HTR-8/SVneo (cell line): ENCODE measurements around the gene SMC6.
A peak's percentile ranks its signal among the peaks of the same experiment; 100 is the strongest.

Experiments
- DNase-seq: peaks from one replicate; pipeline ENCODE4 v3.0.0; 2011; ENCODE audit warnings: low spot score, mixed read lengths; ENCODE audit not compliant: insufficient read length
- FAIRE-seq: peaks from 2 replicates; lab custom pipeline; 2011; peaks lifted over from hg19 to GRCh38; lab: Jason Lieb, UNC

Gene SMC6

GRCh38 chr2:17621781-17622180 is 131.8 kb downstream of the SMC6 start:
- DNase-seq (no peak), FAIRE-seq (no peak)

DNA sequence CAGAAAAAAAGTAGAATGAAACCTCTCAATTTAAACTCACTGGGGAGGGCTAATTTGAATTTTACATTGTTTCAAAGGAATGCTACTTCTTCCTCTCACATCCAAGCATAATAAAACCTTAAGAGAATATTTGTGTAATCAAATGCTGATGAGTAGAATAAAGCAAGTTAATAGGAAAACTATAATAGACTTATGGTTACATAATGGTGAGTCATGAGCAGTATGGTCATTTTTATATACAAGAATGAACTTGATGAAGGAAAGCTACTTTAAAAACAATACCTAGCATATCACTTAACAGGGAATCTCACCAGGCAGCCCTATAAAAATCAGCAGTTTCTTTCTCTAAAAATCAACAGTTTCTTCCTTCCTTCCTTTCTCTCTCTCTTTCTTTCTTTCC is 132.8 kb downstream of the SMC6 start:
- FAIRE-seq (no peak), DNase-seq (no peak)

DNA sequence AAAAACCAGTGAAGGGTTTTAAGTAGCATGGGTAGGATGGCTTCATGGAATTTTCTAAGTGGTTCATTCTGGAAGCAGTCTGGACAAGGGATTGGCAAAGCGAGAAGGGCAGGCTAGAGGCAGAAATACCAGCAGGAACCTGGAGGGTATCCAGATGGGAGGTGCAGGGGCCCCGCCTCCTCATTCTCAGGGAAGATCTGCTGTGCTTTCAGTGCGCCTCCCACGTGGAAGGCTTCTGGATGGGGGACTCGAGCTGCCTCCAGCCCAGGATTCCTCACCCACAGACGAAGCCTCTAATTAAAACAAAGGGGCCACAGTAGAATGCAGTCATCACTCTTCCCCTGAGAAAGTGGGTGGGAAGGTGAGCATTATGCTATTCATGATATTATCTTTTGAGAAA is 133.3 kb downstream of the SMC6 start:
- FAIRE-seq = no peak
- DNase-seq = no peak

GRCh38 chr2:17617955-17618354 is 135.7 kb downstream of the SMC6 start:
- FAIRE-seq (no peak), DNase-seq (no peak)

DNA sequence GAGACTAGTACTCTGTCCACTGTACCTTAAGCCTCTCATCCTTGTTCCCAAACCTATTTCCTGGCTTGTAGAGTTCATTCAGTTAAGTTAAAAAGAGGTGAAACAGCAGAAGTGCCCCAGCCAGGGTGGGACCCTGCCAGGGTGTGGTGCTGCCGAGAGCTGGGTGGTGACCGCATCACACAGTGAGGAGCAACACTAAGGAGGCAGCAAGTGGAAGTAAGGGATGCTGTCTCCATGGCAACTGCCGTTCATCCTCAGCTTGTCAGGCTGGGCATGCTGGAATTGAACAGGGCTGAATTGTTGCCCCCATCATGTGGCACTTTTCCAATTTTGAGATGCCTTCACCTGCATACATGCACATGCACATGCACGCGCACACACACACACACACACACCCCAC is 136.1 kb downstream of the SMC6 start:
- DNase-seq (no peak), FAIRE-seq (no peak)

- FAIRE-seq (peak; percentile 40), DNase-seq (no peak)
Measured at GRCh38 chr2:17616405-17616804, 137.2 kb downstream of the SMC6 start.

DNA sequence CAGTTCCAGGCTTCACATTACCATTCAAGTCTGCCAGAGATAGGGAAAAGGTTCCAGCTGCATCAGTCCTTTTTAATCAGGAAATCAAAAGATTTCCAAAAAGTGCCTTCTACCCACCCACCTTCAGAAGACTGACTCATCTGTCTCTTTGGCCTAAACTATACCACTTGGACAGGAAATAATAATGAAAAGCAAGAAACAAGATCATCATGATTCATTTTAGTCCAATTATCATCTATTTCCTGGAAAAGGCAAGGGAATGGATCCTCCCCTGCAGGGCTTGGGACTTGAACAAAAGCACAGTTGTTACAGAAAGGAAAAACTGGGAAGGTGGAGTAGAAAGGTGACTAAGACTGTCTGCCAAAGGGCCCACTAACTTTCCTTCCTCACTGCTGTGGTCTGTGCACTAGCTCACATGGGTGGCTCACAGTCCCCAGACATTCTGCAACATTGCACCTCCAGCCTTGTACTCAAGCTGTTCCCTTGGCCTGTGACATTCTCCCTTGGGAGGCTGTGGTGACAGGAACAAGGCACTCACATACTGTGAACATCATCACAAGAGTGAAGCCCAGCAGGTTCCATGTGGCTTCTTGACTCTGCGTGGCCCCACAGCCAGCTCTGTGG is 137.8 kb downstream of the SMC6 start:
- FAIRE-seq (no peak), DNase-seq (no peak)

GRCh38 chr2:17615147-17615546 is 138.5 kb downstream of the SMC6 start:
- FAIRE-seq = no peak
- no peak for DNase-seq

DNA sequence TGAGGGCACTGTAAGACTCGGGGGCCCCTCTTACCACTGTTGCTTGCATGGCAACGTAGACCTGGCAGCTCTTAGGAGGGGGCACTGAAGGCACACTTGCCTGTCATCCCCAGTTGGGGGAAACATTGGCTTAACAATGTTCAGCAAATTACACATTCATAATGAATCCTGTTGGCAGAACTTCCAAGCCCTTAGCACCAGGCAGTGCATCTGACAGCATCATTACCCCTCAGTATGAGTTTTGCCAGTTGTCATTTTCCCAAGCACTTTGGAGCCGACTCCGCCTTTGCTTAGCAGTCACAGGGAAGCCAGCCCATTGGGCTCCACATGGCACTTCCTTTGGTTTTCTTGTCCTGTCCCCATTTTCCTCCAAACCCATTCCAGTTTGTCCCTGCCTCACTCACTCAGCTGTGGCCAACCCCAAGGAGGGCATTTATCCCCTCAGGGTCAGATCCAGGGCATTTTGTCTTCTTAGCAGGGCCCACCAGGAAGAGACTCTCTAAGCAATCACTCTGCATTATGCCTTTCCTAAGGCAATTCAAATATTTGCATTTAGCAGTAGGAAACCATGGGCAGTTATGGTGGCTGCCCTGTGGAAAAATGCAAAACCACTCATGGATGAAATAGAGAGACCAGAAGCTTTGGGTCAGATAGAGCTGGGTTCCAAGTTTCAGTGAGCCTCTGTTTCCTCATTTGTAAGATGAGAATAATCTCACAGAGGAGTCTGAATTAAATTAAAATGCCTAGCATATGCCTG is 139.3 kb downstream of the SMC6 start:
- DNase-seq (no peak), FAIRE-seq (no peak)
